WI38 (cell line): ENCODE measurements around the gene ATP6V1G1.

Experiments used
- H3K4me3 ChIP-seq: 2 replicates; pipeline ENCODE4 v1.5.1; 2011; ENCODE audit warnings: low read depth, mild to moderate bottlenecking, control low read depth, low read length
- CTCF ChIP-seq: IDR thresholded peaks from 2 replicates; pipeline ENCODE4 v1.5.1; 2012; ENCODE audit warnings: low read depth, mild to moderate bottlenecking, control low read depth, low read length

The ATP6V1G1 gene

GRCh38 chr9:114580609-114581193 lies 6.9 kb upstream of the ATP6V1G1 start:
- TF ChIP-seq CTCF, result no peak

DNA sequence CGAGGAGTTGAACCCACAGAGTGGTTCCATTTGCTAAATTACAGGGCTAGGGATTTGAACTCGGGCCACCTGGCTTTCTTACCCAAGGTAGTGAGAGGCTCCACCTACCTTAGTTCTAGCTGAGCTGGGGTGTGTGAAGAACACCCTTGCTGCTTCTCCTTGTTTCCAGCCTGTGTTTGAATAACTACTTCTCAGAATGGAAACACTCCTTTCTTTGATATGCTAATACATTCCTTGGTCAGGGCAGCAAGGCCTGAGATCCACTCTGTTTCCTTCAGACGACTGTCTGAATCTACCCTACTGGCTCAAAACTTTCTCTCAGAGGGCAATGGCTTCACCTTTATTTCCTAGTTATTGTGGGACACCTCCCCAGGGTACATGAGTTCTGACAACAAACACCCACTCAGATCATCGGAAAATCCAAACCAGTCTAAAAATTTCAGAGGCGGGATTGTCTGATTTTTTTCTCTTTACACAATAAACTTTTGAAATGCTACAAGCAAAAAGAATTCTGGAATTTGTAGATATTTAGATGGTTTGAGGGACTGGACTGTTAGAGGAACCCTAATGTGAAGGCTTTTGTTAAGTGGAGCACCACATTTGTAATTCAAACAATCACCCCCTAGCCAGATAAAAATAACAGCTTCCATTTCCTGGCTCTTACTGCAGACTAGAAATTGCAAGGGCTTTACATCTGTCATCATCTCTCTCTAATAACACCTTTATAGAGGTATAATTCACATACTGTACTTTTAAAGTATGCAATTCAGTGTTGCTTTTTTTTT lies 4.0 kb upstream of the ATP6V1G1 start:
- H3K4me3 ChIP-seq, result no peak overlapping the region
- no peak for TF ChIP-seq CTCF

More at GRCh38 chr9:114580609-114581193, 6.9 kb upstream of the ATP6V1G1 start:
- no peak overlapping the region for H3K4me3 ChIP-seq

- no peak for TF ChIP-seq CTCF
- H3K4me3 ChIP-seq, result peak overlapping the region; percentile 100
These were observed 641 bp downstream of the ATP6V1G1 start for GRCh38 chr9:114588210-114588609.

GRCh38 chr9:114588651-114589526 lies 1.3 kb downstream of the ATP6V1G1 start:
- peak overlapping the region; percentile 100 for H3K4me3 ChIP-seq
- TF ChIP-seq CTCF, result no peak

- no peak overlapping the region for H3K4me3 ChIP-seq
- no peak for TF ChIP-seq CTCF
These were observed 2.8 kb downstream of the ATP6V1G1 start for GRCh38 chr9:114590328-114590727.

GRCh38 chr9:114591291-114591787 lies 3.8 kb downstream of the ATP6V1G1 start:
- H3K4me3 ChIP-seq, result no peak overlapping the region
- no peak for TF ChIP-seq CTCF
